MM.1S (cell line): ENCODE data around the gene C5orf15.

Experiments used
- DNase-seq: peaks from one replicate; pipeline ENCODE4 v3.0.0-alpha.2; 2015
- H2AFZ ChIP-seq: fragments of 300-600 bp; sonication (generic); 2 replicates; pipeline ENCODE4 v1.6.0; 2016; ENCODE audit warnings: antibody characterized with exemption, low read length
- H3F3A ChIP-seq: fragments of 300-600 bp; sonication (generic); 2 replicates; pipeline ENCODE4 v1.6.1; 2016; ENCODE audit warnings: mild to moderate bottlenecking, antibody characterized with exemption, low read length, moderate library complexity, mixed read lengths; ENCODE audit not compliant: insufficient read depth
- H3K27ac ChIP-seq: fragments of 300-600 bp; sonication (generic); 2 replicates; pipeline ENCODE4 v1.5.1; 2016; ENCODE audit warnings: mild to moderate bottlenecking, low read length
- H3K27me3 ChIP-seq: fragments of 300-600 bp; sonication (generic); replicated peaks from 2 replicates; pipeline ENCODE4 v1.6.0; 2016; ENCODE audit warnings: low read length; ENCODE audit not compliant: insufficient read depth
- H3K36me3 ChIP-seq: fragments of 300-600 bp; sonication (generic); replicated peaks from 2 replicates; pipeline ENCODE4 v1.6.1; 2016; ENCODE audit warnings: mild to moderate bottlenecking, low read length, mixed read lengths; ENCODE audit not compliant: insufficient read depth
- H3K4me1 ChIP-seq: fragments of 300-600 bp; sonication (generic); 2 replicates; pipeline ENCODE4 v1.6.1; 2016; ENCODE audit warnings: low read length, mixed read lengths
- H3K4me2 ChIP-seq: fragments of 300-600 bp; sonication (generic); 2 replicates; pipeline ENCODE4 v1.6.0; 2016; ENCODE audit warnings: low read depth, low read length
- H3K4me3 ChIP-seq: fragments of 300-600 bp; sonication (generic); 2 replicates; pipeline ENCODE4 v1.5.1; 2016; ENCODE audit warnings: low read length, mixed read lengths
- H3K79me2 ChIP-seq: fragments of 300-600 bp; sonication (generic); 2 replicates; pipeline ENCODE4 v1.6.1; 2016; ENCODE audit warnings: mixed run types, low read length, mixed read lengths
- H3K9ac ChIP-seq: fragments of 300-600 bp; sonication (generic); 2 replicates; pipeline ENCODE4 v1.6.1; 2016; ENCODE audit warnings: low read length, mixed read lengths
- H3K9me2 ChIP-seq: fragments of 300-600 bp; sonication (generic); replicated peaks from 2 replicates; pipeline ENCODE4 v1.6.1; 2016; ENCODE audit warnings: mild to moderate bottlenecking, low read length, mixed read lengths; ENCODE audit not compliant: insufficient read depth
- H3K9me3 ChIP-seq: fragments of 300-600 bp; sonication (generic); replicated peaks from 2 replicates; pipeline ENCODE4 v1.6.1; 2016; ENCODE audit warnings: mild to moderate bottlenecking, low read length, mixed read lengths; ENCODE audit not compliant: insufficient read depth
- H4K20me1 ChIP-seq: fragments of 300-600 bp; sonication (generic); 2 replicates; pipeline ENCODE4 v1.6.1; 2016; ENCODE audit warnings: mild to moderate bottlenecking, low read length, moderate library complexity, mixed read lengths; ENCODE audit not compliant: insufficient read depth
- CTCF ChIP-seq: fragments of 300-600 bp; sonication (generic); IDR thresholded peaks from 2 replicates; pipeline ENCODE4 v1.5.1; 2016; ENCODE audit warnings: antibody characterized with exemption, low read length, mixed read lengths
- EZH2 ChIP-seq: fragments of 300-600 bp; sonication (generic); optimal IDR thresholded peaks from 2 replicates; pipeline ENCODE3; 2017; ENCODE audit warnings: low read depth, mild to moderate bottlenecking, antibody characterized with exemption, low read length, mixed read lengths
- EZH2phosphoT487 ChIP-seq: fragments of 300-600 bp; sonication (generic); IDR thresholded peaks from 2 replicates; pipeline ENCODE4 v1.6.1; 2018; ENCODE audit warnings: antibody characterized with exemption, low read length

C5orf15 gene

DNA sequence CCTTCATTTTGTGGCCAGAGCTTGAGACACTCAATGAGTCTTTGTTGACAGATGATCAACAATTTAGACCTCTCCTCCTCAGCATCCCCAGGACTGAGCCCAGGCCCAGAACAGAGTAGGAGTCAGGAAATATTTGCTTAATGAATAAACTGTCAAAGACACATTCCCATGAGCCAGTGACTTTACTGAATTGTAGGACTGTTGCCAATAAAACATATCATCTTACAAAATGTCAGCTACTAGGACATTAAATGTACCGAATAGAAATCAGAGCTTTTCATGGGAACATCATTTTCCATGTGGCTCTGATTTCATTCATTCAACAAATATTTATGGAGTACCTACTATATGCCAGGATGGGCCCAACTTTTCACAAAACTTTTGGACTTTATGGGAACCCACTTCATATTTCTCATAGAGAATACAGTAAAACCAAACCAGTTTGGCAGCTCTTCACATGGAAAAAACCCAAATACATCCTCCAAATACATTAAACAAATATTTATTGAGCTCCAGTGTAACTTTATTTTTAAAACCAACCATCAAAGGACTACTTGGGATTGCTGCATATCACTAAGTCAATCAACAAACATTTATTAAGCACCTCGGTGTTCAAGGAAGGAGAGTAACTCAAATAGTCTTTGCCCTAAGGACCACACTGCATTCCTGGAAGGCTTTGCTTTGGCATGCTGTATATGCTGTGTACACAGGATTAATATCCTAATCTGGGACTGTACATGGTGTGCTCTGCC lies 24.9 kb upstream of the C5orf15 start:
- Histone ChIP-seq H3K36me3 (peaks cover 19% of the 10 kb centered on the region), H3K9ac (no peak overlapping the region), H3K79me2 (peaks cover 93% of the 10 kb centered on the region), H3K9me3 (no peaks in the 10 kb centered on the region), H4K20me1 (peaks cover 64% of the 10 kb centered on the region), H3K4me1 (peaks cover 4% of the 10 kb centered on the region; the same call in 1 of the 2 replicates), H3K27me3 (no peaks in the 10 kb centered on the region), H3K9me2 (no peaks in the 10 kb centered on the region), H3K4me2 (no peak overlapping the region), H2AFZ (no peak overlapping the region), H3K4me3 (no peak overlapping the region), H3F3A (0 out of 2 replicates have a peak, but pooled peaks cover 3% of the 10 kb centered on the region), H3K27ac (no peak overlapping the region)
- DNase-seq = no peak
- no peak for TF ChIP-seq CTCF
- no peak for TF ChIP-seq EZH2
- no peak for TF ChIP-seq EZH2phosphoT487

DNA sequence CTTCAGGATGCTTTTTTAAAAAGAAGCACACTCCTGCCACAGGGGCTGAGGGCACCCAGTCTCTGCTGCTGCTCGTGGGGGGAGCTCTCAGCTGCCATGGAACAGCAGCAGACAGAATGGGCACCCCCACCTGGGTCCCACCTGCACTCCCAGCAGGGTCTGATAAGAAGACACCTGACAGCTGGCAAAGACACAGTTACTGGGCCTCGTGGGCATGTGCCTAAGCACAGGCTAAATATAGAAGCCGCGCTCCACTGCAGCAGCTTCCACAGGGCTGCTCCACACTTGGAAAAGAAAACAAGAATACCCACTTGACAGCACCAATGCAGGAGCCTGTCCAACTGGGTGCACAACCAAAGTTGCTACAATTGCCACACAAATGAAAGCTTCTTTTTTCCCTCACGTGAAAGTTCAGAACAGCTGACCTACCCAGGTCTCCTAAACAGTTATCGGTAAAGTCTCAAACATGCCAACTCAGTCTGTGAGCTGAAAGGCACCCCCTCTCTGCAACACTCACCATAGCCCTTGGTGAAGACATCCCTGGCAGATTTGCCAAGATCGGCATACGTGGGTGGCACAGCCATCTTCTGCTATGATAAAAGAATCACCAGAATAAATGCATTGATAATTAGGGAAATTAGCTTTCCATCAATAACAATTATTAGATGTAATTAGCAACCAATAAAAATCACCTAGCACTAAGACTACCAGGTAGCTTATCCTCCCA lies 24.2 kb upstream of the C5orf15 start:
- H3K4me3 ChIP-seq = no peak overlapping the region
- no peak overlapping the region for H3K9ac ChIP-seq
- H3K36me3 ChIP-seq = peaks cover 19% of the 10 kb centered on the region
- H3K4me2 ChIP-seq = no peak overlapping the region
- peaks cover 58% of the 10 kb centered on the region for H4K20me1 ChIP-seq
- H3K9me2 ChIP-seq = no peaks in the 10 kb centered on the region
- no peak overlapping the region for H2AFZ ChIP-seq
- TF ChIP-seq EZH2 (no peak), EZH2phosphoT487 (no peak), CTCF (no peak)
- no peaks in the 10 kb centered on the region for H3K9me3 ChIP-seq
- no peaks in the 10 kb centered on the region for H3K27me3 ChIP-seq
- peaks cover 4% of the 10 kb centered on the region; the same call in 1 of the 2 replicates for H3K4me1 ChIP-seq
- H3K27ac ChIP-seq = no peak overlapping the region
- H3F3A ChIP-seq = 0 out of 2 replicates have a peak, but pooled peaks cover 3% of the 10 kb centered on the region
- DNase-seq = no peak
- peaks cover 90% of the 10 kb centered on the region for H3K79me2 ChIP-seq

- no peaks in the 10 kb centered on the region for H3K9me2 ChIP-seq
- peaks cover 47% of the 10 kb centered on the region for H4K20me1 ChIP-seq
- H3K79me2 ChIP-seq = peaks cover 90% of the 10 kb centered on the region
- peaks cover 4% of the 10 kb centered on the region; the same call in 1 of the 2 replicates for H3K4me1 ChIP-seq
- no peaks in the 10 kb centered on the region for H3K9me3 ChIP-seq
- H3K9ac ChIP-seq = no peak overlapping the region
- no peak overlapping the region for H3K4me2 ChIP-seq
- 0 out of 2 replicates have a peak, but pooled peaks cover 3% of the 10 kb centered on the region for H3F3A ChIP-seq
- H3K36me3 ChIP-seq = peaks cover 19% of the 10 kb centered on the region
- DNase-seq = no peak
- H3K27me3 ChIP-seq = no peaks in the 10 kb centered on the region
- no peak for TF ChIP-seq CTCF
- no peak for TF ChIP-seq EZH2phosphoT487
- no peak for TF ChIP-seq EZH2
- no peak overlapping the region for H2AFZ ChIP-seq
- H3K4me3 ChIP-seq = no peak overlapping the region
- no peak overlapping the region for H3K27ac ChIP-seq
Observed at GRCh38 chr5:133991171-133991910, 22.9 kb upstream of the C5orf15 start.
